ENCODE data around the gene JAG1. TPM values are rescaled to one million over a fixed set of nuclear protein-coding genes. Genes with fewer than 3 reads are reported as not detected.

JAG1 gene
- total and polyA plus RNA-seq, 2 donors (not counting 3 experiments of a cell fraction or from before 2014, with no cell fraction given): 19.7 to 37.0 TPM

DNA sequence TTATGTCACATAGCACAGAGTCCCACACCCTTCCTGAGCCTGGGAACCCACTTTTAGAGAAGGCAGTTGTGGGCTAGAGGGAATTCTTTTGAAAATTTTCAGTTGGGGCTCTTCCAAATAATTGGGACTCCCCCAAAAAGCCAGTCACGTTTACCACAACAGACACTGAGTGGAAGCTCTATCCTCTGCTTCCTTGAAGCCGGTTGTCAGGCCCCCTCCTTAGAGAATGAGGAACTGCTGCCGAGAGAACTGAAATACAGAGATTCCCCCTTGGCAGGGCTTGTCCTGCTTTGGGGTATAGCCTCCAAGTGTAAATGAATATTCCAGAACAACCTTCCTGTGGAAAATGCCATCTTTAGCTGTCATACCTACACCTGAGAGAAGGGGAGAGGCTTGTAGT lies 2.7 kb upstream of the JAG1 start:
- Histone ChIP-seq H3K9ac (replicated peaks; ENCODE audit: extremely low read depth, insufficient read depth, low read length) (no peak overlapping the region), H3K79me2 (ENCODE audit: control insufficient read depth, insufficient read depth, low read length) (peaks cover 17% of the 10 kb centered on the region), H4K20me1 (replicated peaks; ENCODE audit: control insufficient read depth, extremely low read depth, insufficient read depth, low read length) (no peaks in the 10 kb centered on the region), H2AFZ (ENCODE audit: low read depth, low read length) (no peak overlapping the region), H3K4me2 (ENCODE audit: insufficient read depth, low read length) (no peak overlapping the region), H3K9me3 (replicated peaks; ENCODE audit: control insufficient read depth, insufficient read depth, low read length) (no peaks in the 10 kb centered on the region), H3K9me1 (replicated peaks; ENCODE audit: control insufficient read depth, extremely low read depth, insufficient read depth, low read length) (no peaks in the 10 kb centered on the region), H3K4me1 (ENCODE audit: control insufficient read depth, extremely low read depth, insufficient read depth, low read length) (peaks cover 14% of the 10 kb centered on the region), H3K36me3 (ENCODE audit: control insufficient read depth in 2 of 2, extremely low read depth in 1 of 2, insufficient read depth in 2 of 2, low read length in 2 of 2) (no peaks in the 10 kb centered on the region), H3K4me3 (replicated peaks in 1 of 3; ENCODE audit: insufficient read depth in 1 of 3, low read depth in 1 of 3, low read length in 3 of 3) (no peak overlapping the region), H3K27ac (ENCODE audit: insufficient read depth, low read depth, low read length) (no peak overlapping the region), H3K27me3 (ENCODE audit: control insufficient read depth in 2 of 2, insufficient read depth in 2 of 2, low read length in 2 of 2) (no peaks in the 10 kb centered on the region)
- ChIA-PET CTCF (interaction anchor here (1.3 to 1.7 kb wide), 2 partner anchors 529 to 597 kb away, joined by 5 to 7 read pairs; no protein-coding TSS in a partner anchor), POLR2A (no interaction called here)
- FAIRE-seq: no peak
- DNase-seq (ENCODE audit: low read depth, low spot score): no peak
- dilution Hi-C loops (cut with MboI; ENCODE audit: extremely low pct_ligation_motif_present, low sequenced_read_pairs) (no loop called here), intact Hi-C loops (cut with micrococcal nuclease) (no loop called here)
- no peak for TF ChIP-seq GATA2 (IDR thresholded peaks at IDR 0.05; ENCODE audit: insufficient read depth, insufficient read length, low read depth, low read length)
- no peak for TF ChIP-seq MYC (IDR thresholded peaks at IDR 0.05; ENCODE audit: low read depth, low read length)
- no peak for TF ChIP-seq JUN (IDR thresholded peaks at IDR 0.05; ENCODE audit: borderline replicate concordance, insufficient read depth, insufficient read length, low read depth)
- no peak for TF ChIP-seq FOS (IDR thresholded peaks at IDR 0.05; ENCODE audit: borderline replicate concordance, insufficient read depth, low read length)
- no peak for TF ChIP-seq POLR2A (IDR thresholded peaks at IDR 0.05; ENCODE audit: low read depth, low read length)
- no peak for TF ChIP-seq POLR2AphosphoS5 (IDR thresholded peaks at IDR 0.05; ENCODE audit: insufficient read depth, low read depth, low read length)
- TF ChIP-seq, protein P1, sequence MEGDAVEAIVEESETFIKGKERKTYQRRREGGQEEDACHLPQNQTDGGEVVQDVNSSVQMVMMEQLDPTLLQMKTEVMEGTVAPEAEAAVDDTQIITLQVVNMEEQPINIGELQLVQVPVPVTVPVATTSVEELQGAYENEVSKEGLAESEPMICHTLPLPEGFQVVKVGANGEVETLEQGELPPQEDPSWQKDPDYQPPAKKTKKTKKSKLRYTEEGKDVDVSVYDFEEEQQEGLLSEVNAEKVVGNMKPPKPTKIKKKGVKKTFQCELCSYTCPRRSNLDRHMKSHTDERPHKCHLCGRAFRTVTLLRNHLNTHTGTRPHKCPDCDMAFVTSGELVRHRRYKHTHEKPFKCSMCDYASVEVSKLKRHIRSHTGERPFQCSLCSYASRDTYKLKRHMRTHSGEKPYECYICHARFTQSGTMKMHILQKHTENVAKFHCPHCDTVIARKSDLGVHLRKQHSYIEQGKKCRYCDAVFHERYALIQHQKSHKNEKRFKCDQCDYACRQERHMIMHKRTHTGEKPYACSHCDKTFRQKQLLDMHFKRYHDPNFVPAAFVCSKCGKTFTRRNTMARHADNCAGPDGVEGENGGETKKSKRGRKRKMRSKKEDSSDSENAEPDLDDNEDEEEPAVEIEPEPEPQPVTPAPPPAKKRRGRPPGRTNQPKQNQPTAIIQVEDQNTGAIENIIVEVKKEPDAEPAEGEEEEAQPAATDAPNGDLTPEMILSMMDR (IDR thresholded peaks at IDR 0.05; ENCODE audit: extremely low read depth in 1 of 2, insufficient read depth in 1 of 2, low read depth in 1 of 2, low read length in 2 of 2): no peak
- no peak for TF ChIP-seq EZH2 (IDR thresholded peaks at IDR 0.05; ENCODE audit: borderline replicate concordance, low read depth, low read length, severe bottlenecking)
- no TSS peak for BruUV-seq (replicated peaks)

Data from endothelial cell of umbilical vein (primary cell).